ENCODE data around the gene PCP4L1.

Gene PCP4L1

DNA sequence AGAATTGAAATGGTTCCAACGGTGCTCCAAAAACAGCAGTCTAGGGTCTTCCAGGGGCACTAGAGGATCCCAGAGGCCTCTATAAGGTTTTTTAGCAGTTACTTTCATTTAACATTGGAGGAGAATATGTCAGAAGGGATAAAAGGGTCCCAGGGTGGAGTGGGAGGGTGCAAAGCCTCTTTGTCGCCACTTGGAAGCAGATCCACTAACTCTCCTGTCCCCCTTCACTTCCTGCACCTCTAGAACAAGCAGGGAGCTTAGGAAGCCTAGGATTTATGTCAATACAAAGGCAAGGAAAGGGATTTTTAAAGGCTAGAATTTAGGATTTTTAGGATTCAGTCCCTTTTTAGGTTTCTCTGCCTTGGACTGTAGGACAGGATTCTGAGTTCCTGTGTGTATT lies 8.3 kb downstream of the PCP4L1 start:
- DNase-seq (ENCODE audit: low read depth): no peak

GRCh38 chr1:161267321-161267720 lies 8.8 kb downstream of the PCP4L1 start:
- no peak for DNase-seq (ENCODE audit: low read depth)

DNA sequence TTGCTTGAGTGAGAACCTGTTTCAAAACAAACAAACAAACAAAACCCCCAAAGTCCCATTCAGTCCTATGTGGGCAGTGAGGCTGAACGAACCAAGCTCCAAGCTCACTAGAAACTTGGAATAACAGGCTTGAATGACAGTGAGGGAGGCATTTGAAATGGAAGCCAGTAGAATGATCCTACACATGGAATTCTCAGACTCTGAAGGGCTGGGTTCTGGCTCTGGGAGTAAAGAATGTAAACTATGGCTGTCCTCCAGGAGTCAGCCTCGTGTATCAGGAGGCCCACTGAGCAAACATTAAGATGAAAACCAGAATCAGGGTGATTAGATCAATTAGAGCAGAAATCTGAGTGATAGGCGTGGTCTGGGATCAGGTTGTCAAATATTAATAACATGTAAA lies 14.9 kb downstream of the PCP4L1 start:
- DNase-seq (ENCODE audit: low read depth): peak; percentile 29

- DNase-seq (ENCODE audit: low read depth): no peak
Observed at GRCh38 chr1:161274874-161275273, 16.3 kb downstream of the PCP4L1 start.

DNA sequence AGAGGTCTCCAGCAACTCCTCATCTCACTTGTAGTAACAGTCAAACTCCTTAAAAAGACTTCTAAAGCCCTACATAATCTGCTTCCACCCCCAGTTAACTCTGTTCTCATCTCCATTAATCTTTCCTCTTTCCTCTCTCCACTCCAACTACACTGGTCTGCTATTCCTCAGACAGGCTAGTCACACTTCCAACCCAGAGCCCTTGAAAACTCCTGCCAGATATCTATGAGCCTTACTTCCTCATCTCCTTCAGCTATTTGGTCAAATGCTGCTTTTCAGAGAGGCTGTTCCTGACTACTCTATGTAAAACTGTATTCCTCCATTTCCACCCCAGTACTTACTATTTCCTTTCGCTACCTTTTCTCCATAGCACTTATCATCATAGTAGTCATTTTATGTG lies 24.4 kb downstream of the PCP4L1 start:
- no peak for DNase-seq (ENCODE audit: low read depth)

- no peak for DNase-seq (ENCODE audit: low read depth)
Observed at GRCh38 chr1:161285113-161285512, 26.6 kb downstream of the PCP4L1 start.

DNA sequence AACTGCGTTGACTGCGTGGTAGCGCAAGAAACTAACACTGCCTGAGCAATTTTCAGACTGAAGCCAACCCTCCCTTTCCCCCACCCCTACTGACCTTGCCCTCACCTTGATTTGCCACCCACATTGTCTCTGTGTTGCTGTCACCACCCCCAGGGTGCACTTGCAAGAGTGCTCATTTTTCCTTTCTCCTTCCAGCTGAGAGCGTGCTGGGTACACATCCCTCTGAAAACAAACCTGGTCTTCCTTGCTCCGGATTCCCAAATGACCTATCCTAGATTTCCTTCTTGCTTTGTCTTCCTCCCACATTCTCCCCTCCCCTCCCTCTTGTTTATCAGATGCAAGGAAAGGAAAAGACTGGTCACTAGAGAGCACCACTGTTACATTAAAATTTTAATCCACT lies 27.0 kb downstream of the PCP4L1 start:
- no peak for DNase-seq (ENCODE audit: low read depth)

- DNase-seq (ENCODE audit: low read depth): no peak
Observed at GRCh38 chr1:161287482-161288054, 29.0 kb downstream of the PCP4L1 start.

- DNase-seq (ENCODE audit: low read depth): no peak
Observed at GRCh38 chr1:161290779-161291178, 32.2 kb downstream of the PCP4L1 start.

- DNase-seq (ENCODE audit: low read depth): no peak
Observed at GRCh38 chr1:161297415-161297814, 38.9 kb downstream of the PCP4L1 start.

GRCh38 chr1:161298116-161298515 lies 39.6 kb downstream of the PCP4L1 start:
- no peak for DNase-seq (ENCODE audit: low read depth)

GRCh38 chr1:161299347-161299746 lies 40.8 kb downstream of the PCP4L1 start:
- no peak for DNase-seq (ENCODE audit: low read depth)

- DNase-seq (ENCODE audit: low read depth): no peak
Observed at GRCh38 chr1:161300478-161300877, 41.9 kb downstream of the PCP4L1 start.

- DNase-seq (ENCODE audit: low read depth): no peak
Observed at GRCh38 chr1:161304927-161305866, 46.7 kb downstream of the PCP4L1 start.

DNA sequence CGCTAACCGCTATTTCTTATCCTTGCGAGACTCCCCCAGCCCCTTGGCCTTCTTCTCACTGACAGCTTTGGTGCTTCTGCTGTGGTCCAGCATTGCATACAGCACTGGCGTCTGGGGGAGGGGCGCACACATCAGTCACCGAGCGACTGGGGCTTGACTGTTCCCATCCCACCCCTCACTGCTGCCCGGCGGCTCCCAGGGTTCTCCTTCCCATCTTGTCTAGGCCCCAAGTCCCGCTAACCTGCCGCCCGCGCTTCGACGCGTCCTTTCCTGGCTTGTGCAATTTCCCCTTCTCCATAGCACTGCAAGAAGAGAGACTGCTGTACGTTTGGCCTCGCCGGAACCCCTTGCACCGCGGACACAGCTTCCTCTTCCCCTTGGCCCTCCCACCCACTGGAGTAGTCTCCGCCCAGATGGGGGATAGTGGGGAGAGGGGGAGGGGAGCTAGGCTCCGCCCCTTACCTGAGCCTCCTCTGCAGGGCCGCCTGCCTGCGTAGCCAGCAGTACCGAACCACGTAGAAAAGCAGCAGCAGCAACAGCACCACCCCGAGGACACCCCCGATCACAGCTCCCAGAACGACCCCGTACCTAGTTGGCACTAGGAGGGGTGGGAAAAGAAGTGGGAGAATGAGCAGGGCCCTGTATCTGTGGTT lies 47.4 kb downstream of the PCP4L1 start:
- peak; percentile 56 for DNase-seq (ENCODE audit: low read depth)

DNA sequence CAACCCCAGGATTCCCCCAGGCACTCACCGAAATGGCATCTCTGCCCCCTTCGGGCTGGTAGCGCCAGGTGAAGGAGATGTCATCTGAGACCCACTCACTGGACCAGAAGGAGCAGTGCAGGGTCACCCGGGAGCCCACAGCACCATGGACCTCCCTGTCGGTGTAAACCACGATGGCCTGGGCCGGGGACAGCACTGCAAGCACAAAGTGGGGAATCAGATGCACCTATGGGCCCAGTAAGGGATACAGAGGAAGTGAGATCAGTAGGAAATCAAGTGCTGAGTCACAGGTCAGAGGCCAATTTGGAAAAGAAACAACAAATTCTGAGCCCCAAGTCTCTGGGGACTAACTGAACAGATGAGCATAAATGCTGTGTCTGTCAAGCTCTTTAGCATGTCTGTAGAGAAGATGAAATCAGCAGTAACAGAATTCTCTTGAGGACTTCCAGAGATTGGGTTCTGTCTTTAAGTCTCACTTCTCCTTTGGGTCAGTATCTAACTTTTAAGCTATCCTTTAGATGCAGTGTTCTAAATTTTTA lies 48.8 kb downstream of the PCP4L1 start:
- peak; percentile 33 for DNase-seq (ENCODE audit: low read depth)

DNA sequence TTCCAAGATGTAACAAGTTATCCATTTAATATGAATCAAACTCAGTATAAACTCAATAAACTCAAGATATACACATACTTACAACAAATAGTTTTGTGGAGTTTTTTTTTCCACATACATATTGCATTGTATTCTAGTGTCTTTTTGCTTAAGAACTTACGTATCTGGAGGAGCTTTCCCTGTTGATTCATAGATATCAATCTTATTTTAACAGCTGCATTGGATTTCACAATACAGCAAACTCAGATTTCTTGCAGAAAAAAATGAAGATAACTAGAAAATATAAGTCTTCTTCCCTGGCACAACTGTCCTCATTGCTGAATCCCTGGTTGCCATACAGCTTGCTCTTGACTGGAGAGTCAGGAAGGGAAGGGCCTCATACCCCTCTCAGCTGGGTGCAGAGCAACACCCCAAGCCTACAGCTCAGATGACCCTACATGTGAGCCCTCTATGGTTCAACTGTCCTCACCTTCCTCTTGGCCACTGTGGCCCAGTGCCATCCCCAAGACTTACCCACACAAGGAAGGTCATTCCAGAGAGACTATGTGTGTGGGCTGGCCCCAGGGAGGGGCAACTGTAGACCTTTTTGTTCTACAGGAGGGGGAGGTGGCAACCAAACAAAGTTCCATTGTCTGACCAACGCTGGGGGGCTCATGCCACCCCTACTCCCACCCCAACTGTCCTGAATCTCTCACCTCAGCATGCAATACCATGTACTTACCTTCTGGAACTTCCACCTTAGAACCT lies 49.5 kb downstream of the PCP4L1 start:
- DNase-seq (ENCODE audit: low read depth): no peak

- no peak for DNase-seq (ENCODE audit: low read depth)
Observed at GRCh38 chr1:161309868-161310267, 51.3 kb downstream of the PCP4L1 start, which contains the start of gene MPZ. TSS of gene MPZ (minus strand) at chr1:161309968. CDS start at chr1:161309905, 63 bp downstream.

GRCh38 chr1:161311595-161312181 lies 53.1 kb downstream of the PCP4L1 start:
- no peak for DNase-seq (ENCODE audit: low read depth)

DNA sequence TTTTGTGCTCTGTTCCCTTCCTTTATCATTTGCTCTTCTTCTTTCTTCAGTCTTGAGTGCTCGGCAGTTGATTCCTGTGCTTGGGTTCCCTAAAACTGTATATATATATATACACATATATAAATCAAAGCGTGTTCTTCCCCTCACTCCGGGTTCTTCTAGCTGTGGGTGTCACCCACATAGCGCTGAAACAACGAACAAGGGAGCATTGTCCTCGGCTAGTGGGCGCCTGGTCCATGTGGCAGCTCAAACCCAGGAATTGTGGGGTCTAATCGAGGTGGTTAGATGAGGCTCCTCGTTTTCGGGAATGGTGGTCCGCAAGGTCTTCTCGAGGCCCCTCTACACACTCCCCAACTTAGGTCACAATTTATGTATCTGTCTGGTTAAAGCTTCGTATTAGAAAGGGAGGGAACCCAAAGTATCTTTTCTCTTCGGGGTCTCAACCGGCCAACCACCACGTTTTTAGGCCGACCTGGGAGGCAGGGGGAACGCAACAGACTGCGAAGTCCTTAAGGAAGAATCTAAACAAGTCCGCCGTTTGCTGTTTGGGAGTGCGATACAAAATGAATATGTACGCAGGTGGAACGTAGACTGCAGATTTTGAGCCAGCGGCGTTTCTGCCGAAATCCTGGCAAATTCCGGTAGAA lies 55.1 kb downstream of the PCP4L1 start:
- no peak for DNase-seq (ENCODE audit: low read depth)
